Measurements from ENCODE around the gene MCOLN3.

MCOLN3 gene

GRCh38 chr1:85088408-85088784 is 40.1 kb upstream of the MCOLN3 start:
- Histone ChIP-seq H3K36me3 (ENCODE audit: control insufficient read depth, insufficient read depth, low read length) (no peaks in the 10 kb centered on the region), H3K27me3 (replicated peaks; ENCODE audit: control insufficient read depth, insufficient read depth, low read length) (no peaks in the 10 kb centered on the region), H3K4me3 (replicated peaks; ENCODE audit: low read depth, low read length) (no peak overlapping the region)
- DNase-seq (ENCODE audit: extremely low read depth, insufficient read length): no peak
- no peak for TF ChIP-seq CTCF (IDR thresholded peaks at IDR 0.05; ENCODE audit: insufficient read depth, low read length, poor library complexity, severe bottlenecking)

GRCh38 chr1:85087659-85088407 is 39.5 kb upstream of the MCOLN3 start:
- TF ChIP-seq CTCF (IDR thresholded peaks at IDR 0.05; ENCODE audit: insufficient read depth, low read length, poor library complexity, severe bottlenecking): no peak
- no peak overlapping the region for H3K4me3 ChIP-seq (replicated peaks; ENCODE audit: low read depth, low read length)
- no peak for DNase-seq (ENCODE audit: extremely low read depth, insufficient read length)
- H3K36me3 ChIP-seq (ENCODE audit: control insufficient read depth, insufficient read depth, low read length): no peaks in the 10 kb centered on the region
- H3K27me3 ChIP-seq (replicated peaks; ENCODE audit: control insufficient read depth, insufficient read depth, low read length): no peaks in the 10 kb centered on the region

GRCh38 chr1:85085417-85085816 is 37.1 kb upstream of the MCOLN3 start:
- DNase-seq (ENCODE audit: extremely low read depth, insufficient read length): no peak
- TF ChIP-seq CTCF (IDR thresholded peaks at IDR 0.05; ENCODE audit: insufficient read depth, low read length, poor library complexity, severe bottlenecking): no peak
- Histone ChIP-seq H3K4me3 (replicated peaks; ENCODE audit: low read depth, low read length) (no peak overlapping the region), H3K27me3 (replicated peaks; ENCODE audit: control insufficient read depth, insufficient read depth, low read length) (no peaks in the 10 kb centered on the region), H3K36me3 (ENCODE audit: control insufficient read depth, insufficient read depth, low read length) (no peaks in the 10 kb centered on the region)

- Histone ChIP-seq H3K36me3 (ENCODE audit: control insufficient read depth, insufficient read depth, low read length) (no peaks in the 10 kb centered on the region), H3K4me3 (replicated peaks; ENCODE audit: low read depth, low read length) (no peak overlapping the region), H3K27me3 (replicated peaks; ENCODE audit: control insufficient read depth, insufficient read depth, low read length) (no peaks in the 10 kb centered on the region)
- TF ChIP-seq CTCF (IDR thresholded peaks at IDR 0.05; ENCODE audit: insufficient read depth, low read length, poor library complexity, severe bottlenecking): peak; percentile 31
- DNase-seq (ENCODE audit: extremely low read depth, insufficient read length): no peak
Measured at GRCh38 chr1:85078903-85079302, 30.6 kb upstream of the MCOLN3 start.

GRCh38 chr1:85074365-85074964 is 26.2 kb upstream of the MCOLN3 start:
- TF ChIP-seq CTCF (IDR thresholded peaks at IDR 0.05; ENCODE audit: insufficient read depth, low read length, poor library complexity, severe bottlenecking): no peak
- Histone ChIP-seq H3K36me3 (ENCODE audit: control insufficient read depth, insufficient read depth, low read length) (no peaks in the 10 kb centered on the region), H3K27me3 (replicated peaks; ENCODE audit: control insufficient read depth, insufficient read depth, low read length) (no peaks in the 10 kb centered on the region), H3K4me3 (replicated peaks; ENCODE audit: low read depth, low read length) (no peak overlapping the region)
- no peak for DNase-seq (ENCODE audit: extremely low read depth, insufficient read length)
